ENCODE measurements around the gene MTPN. TPM values are rescaled to one million over a fixed set of nuclear protein-coding genes. Genes with fewer than 3 reads are reported as not detected.

MTPN gene, protein sequence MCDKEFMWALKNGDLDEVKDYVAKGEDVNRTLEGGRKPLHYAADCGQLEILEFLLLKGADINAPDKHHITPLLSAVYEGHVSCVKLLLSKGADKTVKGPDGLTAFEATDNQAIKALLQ
- total RNA-seq (2014; rRNA removed; shearing (Covaris generic)) (83.9 and 91.3 TPM in 2 replicates), total RNA-seq (2022) (281 and 346 TPM in 2 replicates), Bru-seq, nascent RNA (percentile 98 among the genes with signal in this experiment), BruChase-seq, experiment 1, labeled RNA remaining after a 6-hour chase (percentile 99 among the genes with signal in this experiment), BruChase-seq, experiment 2, labeled RNA remaining after a 2-hour chase (percentile 98 among the genes with signal in this experiment)
- long read RNA-seq, transcript MTPN-201 (4 exons, 3,738 nt): major isoform, 36 of 155 reads
- long read RNA-seq, partial matches to known transcripts: 5 of 155 reads
- long read RNA-seq, other reads (novel, unspliced or antisense): 114 of 155 reads

- TF ChIP-seq EZH2phosphoT487 (IDR thresholded peaks at IDR 0.05; ENCODE audit: borderline replicate concordance, low read depth, low read length) (no peak), CTCF (conservative IDR thresholded peaks at IDR 0.05; ENCODE audit: low read length) (no peak)
- ChIA-PET POLR2A (interaction anchor here (0.6 to 4.5 kb wide), 5 partner anchors 9 to 651 kb away, joined by 3 to 40 read pairs (median 3); no protein-coding TSS in a partner anchor), CTCF (ENCODE audit: unreplicated experiment) (interaction anchor here (0.9 kb wide), 1 partner anchor 10 kb away, joined by 3 read pairs; no protein-coding TSS in a partner anchor)
- H4K20me1 ChIP-seq (ENCODE audit: insufficient read depth, low read length): peaks cover 40% of the 10 kb centered on the region
- peaks cover 40% of the 10 kb centered on the region for H3K36me3 ChIP-seq (ENCODE audit: insufficient read depth, low read length)
- H3K9me2 ChIP-seq (ENCODE audit: insufficient read depth, low read length): no peaks in the 10 kb centered on the region
- H3K4me3 ChIP-seq (ENCODE audit: low read depth, low read length, poor library complexity, severe bottlenecking): peak within 1 kb of the TSS; percentile 97
- H3K79me2 ChIP-seq (ENCODE audit: insufficient read depth, low read depth, low read length): peaks cover 62% of the 10 kb centered on the region
- DNase-seq (ENCODE audit: low spot score): peak; percentile 98
- peaks cover 54% of the 10 kb centered on the region for H3K4me1 ChIP-seq (ENCODE audit: insufficient read depth, low read length, poor library complexity, severe bottlenecking)
- intact Hi-C loops (cut with micrococcal nuclease; ENCODE audit: unreplicated experiment): loop anchor here (1.0 to 10.0 kb wide), 4 partner anchors 11 to 816 kb away; no protein-coding TSS in a partner anchor
- BruUV-seq (replicated peaks): no TSS peak
- H3K4me2 ChIP-seq (ENCODE audit: low read length): peak within 1 kb of the TSS; percentile 98
- peak within 1 kb of the TSS; percentile 96 for H2AFZ ChIP-seq (ENCODE audit: low read length)
- H3K27ac ChIP-seq (ENCODE audit: low read depth, low read length, poor library complexity, severe bottlenecking): peak within 1 kb of the TSS; percentile 93
- no peaks in the 10 kb centered on the region for H3K9me3 ChIP-seq (ENCODE audit: low read length)
Measured at GRCh38 chr7:135977007-135977741, at the start of gene MTPN. TSS of gene MTPN (minus strand) at chr7:135977359. CDS start at chr7:135977100, 259 bp downstream.

DNA sequence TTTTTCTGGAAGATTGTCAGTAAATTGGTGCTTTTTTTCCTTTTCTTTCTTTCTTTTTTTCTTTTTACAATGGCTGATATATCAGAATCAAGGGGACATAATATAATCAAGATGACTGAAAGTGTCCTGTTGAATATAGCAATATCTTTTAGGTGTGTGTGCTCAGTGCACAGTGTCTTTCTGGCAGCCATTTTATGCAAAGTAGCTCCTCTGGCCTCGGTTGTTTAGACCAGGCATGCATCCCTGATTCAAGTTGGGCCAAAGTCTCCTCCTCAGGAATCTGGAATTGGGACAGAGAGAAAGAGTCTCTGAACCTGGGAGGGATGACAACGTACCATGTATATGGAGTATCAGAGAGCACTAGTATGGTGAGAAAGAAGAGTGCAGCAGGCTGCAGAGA is 49.0 kb upstream of the MTPN start:
- Histone ChIP-seq H3K79me2 (ENCODE audit: insufficient read depth, low read depth, low read length) (no peaks in the 10 kb centered on the region), H3K27ac (ENCODE audit: low read depth, low read length, poor library complexity, severe bottlenecking) (no peak overlapping the region), H3K4me2 (ENCODE audit: low read length) (no peak overlapping the region), H3K36me3 (ENCODE audit: insufficient read depth, low read length) (no peaks in the 10 kb centered on the region), H3K4me1 (ENCODE audit: insufficient read depth, low read length, poor library complexity, severe bottlenecking) (no peaks in the 10 kb centered on the region), H3K9me2 (ENCODE audit: insufficient read depth, low read length) (no peaks in the 10 kb centered on the region), H2AFZ (ENCODE audit: low read length) (0 out of 2 replicates have a peak overlapping the region, but pooled peaks have one; percentile 15), H3K9me3 (ENCODE audit: low read length) (no peaks in the 10 kb centered on the region), H4K20me1 (ENCODE audit: insufficient read depth, low read length) (no peaks in the 10 kb centered on the region), H3K4me3 (ENCODE audit: low read depth, low read length, poor library complexity, severe bottlenecking) (no peak overlapping the region)
- ChIA-PET CTCF (ENCODE audit: unreplicated experiment) (no interaction called here), POLR2A (interaction anchor here (1.1 kb wide), 1 partner anchor 10 kb away, joined by 4 read pairs; no protein-coding TSS in a partner anchor)
- BruUV-seq (replicated peaks): no TSS peak
- no peak for DNase-seq (ENCODE audit: low spot score)
- no peak for TF ChIP-seq EZH2phosphoT487 (IDR thresholded peaks at IDR 0.05; ENCODE audit: borderline replicate concordance, low read depth, low read length)
- no peak for TF ChIP-seq CTCF (conservative IDR thresholded peaks at IDR 0.05; ENCODE audit: low read length)
- intact Hi-C loops (cut with micrococcal nuclease; ENCODE audit: unreplicated experiment): no loop called here

Data from OCI-LY7 (cell line).